Measurements from ENCODE around the gene FSHR.

FSHR gene

DNA sequence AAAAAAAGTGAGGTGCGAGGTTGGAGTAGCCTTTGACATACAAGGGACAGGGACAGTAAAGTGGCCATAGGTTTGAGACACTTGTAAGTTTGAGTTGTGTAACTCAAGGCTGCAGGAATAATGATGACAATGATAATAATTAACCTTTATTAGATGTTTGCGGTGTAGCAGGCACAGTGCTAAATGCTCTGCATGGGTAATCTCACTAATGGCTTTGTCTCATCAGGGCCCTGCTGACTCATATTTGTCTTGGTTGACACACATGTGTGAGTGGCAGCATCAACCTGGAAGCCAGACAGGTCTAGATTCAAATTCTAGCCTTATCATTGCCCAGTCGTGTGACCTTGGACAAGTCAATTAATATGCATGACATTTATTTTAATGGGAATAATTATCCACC lies 126.2 kb downstream of the FSHR start:
- no peak for FAIRE-seq

DNA sequence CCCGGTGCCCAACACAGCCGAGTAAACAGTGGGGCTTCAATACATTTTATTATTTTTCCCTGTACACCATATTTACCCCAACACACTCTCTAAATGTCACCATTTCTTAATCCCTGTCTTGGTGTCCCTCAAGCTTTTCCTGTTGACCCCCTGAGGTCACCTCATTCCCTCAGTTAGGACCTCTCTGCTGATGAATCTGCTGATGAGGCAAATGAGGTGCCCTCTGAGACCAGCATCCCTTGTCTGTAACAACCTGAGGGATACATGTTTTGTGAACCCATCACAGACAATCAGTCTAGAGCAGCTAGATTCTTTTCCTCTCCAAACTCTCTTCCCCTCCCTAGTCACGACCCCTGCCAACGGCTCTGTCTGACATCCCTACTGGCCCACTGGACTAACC lies 127.6 kb downstream of the FSHR start:
- FAIRE-seq, result no peak

DNA sequence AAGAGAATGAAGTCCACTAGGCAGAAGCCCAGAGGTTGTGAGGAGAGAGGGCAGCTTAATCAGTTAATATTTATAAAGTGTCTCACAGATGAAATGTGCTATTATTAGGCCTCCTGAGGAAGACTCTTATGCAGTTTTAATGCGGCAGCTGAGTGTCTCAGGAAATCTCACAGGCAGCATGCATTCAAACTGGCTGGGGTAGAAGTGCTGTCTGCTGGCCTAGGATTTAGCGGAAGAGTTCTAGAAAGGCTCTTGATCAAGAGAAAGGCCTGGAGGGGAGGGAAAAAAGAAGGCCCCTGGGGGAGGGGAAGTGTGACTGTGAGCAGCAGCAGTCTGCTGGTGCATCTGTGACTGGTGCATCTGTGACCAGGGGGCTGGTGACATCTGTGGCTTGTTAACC lies 133.0 kb downstream of the FSHR start:
- no peak for FAIRE-seq

DNA sequence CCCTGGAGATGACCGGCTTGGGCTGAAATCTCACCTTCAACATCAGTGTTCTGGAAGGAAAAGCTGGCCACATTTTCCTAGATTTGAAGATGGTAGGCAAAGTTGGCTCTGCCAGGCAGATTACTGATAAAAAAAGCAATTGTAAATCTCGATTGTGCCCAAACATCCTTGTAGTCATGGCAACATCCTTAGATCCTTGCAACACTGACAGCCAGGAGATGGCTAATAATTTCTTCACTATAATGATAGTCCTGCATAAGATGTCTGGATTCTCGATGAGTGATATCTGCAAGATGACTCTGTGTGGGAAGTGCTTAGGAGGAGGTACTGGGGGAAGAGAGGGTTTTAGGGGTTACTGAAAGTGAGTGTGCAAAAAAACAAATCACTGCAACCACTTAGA lies 149.1 kb downstream of the FSHR start:
- FAIRE-seq, result no peak

DNA sequence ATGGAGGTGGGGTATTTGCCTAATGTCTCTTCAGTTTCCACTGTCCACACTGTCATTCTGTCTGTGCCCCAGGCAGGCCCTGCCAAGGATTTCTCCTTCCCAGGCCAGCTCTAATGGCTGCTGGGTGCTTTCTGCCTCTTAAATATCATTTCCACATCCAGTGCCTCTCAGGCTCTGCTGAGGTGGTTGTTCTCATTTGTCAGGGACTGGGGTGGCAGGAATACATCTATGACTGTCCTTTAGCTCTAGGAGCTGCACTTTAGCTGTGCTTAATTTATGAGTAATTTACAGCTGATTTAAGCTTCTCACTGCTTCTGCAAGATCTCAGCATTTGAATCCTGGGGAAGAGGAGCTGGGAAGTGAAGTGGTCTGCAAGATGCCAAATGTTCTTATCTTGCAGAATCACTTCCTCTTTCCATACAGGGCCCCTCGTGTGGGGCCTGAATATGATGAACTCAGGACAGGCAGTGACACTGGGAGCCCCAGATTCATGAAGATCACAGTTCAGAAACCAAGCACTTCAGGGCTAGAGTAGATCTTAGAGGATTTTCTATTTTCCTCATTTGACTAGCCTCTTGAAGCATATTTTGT lies 150.2 kb downstream of the FSHR start:
- no peak for FAIRE-seq

DNA sequence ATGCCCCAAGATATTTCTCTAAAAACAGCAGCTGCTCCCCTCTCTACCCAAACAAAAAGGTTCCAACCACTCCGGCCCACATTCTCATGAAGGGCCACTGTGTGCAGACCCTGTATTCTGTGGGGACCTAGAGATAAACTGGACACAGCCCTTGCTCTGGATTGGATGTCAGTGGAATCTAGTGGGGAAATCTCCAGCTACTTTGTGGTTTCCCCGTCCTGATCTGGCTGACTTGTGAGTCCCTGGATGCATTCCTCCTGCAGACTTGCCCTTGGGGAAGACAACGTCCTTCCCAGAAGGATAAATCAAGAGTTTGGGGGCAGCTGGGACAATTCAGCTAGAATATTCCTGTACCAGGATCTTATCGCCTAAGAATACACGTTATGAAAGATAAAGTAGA lies 151.1 kb downstream of the FSHR start:
- no peak for FAIRE-seq

DNA sequence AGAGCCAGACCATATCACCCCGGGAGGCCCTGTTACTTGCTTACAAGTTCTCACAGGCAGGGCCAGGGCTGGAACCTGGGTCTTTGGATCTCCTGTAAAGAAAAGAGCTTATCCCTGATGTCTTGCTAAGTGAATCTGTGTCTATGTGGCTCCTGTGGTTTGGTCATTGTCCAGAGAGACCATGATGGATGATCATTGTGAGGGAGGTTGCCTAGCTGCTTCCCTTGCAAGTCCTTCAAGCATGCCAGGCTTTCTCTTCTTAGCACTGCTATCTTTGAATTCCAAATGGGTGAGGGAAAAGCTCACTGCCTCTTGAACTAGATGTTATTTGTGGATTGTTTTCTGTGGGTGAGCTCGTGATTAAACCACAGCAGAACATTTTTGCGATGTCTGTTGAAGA lies 151.6 kb downstream of the FSHR start:
- no peak for FAIRE-seq

DNA sequence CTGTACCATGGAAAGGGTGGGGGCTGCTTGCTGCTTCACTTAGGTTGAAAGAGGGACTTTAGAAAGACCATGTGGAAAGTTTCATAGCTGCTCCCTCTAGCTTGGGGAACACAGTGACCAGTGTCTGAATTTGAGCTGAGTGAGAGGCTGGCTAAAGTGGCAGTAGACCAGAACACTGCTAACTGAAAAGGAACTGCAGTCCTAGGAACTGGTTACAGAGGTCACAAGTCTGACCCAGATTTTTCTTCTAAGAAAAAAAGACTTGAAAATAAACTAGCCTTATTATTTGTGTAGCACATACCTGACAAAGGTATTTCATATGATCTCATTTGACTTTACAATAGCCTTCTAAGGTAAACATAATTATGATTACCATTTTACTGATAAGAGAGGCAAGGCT lies 153.6 kb downstream of the FSHR start:
- FAIRE-seq, result no peak

DNA sequence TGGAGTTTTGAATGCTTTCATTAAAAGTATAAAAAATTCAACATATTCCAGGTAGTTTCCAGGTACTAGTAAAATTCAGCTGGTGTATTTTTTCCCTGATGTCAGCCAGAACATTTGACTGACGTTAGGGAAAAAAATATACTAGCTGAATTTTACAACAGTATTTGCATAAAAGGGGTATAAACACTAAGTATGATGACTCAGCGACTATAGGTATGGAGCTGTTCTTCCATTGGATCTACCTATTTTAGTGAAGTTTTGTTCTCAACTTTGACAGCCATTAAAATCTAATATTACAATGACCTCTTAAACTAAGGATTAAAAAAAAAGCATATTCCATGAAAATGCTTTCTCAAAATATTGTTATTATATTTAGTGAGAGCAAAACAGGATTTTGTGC lies 155.9 kb downstream of the FSHR start:
- no peak for FAIRE-seq

DNA sequence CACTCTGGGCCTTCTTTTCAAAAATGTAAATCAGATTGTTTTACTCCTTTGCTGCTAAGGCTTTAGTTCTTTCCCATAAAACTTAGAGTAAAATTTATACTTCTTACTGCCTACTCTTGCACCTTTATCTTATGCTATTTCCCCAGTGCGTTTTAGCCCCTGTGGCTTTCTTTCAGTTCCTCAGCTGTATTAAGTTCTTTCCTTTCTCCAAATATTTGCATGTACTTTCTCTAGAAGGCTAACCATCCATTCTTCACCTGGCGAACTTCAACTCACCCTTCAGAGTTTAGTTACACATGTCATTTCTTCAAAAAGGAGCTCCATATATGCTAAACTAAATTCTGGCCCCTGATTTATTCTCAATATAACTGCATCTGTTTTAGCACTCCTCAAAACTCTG lies 160.7 kb downstream of the FSHR start:
- FAIRE-seq, result no peak

DNA sequence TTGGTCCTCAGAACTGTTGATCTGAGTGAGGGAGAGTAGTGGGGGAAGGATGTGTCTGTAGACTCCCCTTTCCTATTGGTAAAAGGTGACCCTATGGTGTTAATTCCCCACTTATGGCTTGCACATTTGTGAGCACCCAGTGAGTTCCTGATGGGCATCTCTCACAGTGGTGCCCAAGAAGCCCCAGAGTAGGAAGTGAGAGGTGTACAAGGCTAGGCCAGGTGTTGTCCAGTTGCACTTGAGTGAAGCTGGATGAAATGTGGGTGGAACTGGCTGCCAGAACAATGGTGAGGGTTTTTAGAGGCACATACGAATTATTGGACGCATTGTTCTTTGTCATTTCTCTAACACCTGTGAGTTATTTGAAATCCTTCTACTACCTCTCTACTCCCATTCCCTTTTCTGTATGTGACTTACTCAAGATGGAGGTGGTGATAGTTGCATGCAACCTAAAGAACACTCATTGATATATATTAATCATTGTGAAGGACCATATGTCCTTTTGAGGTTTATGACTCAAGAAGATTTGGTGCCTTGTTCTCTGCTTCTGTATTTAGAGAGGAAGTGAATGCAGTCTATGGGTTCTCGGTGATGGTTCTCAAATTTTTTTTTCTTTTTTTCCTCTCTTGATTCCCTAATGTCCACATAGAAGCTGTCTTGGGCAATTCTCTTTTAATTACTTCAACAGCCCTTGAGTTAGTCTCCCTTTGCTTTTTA lies 162.7 kb downstream of the FSHR start:
- no peak for FAIRE-seq

DNA sequence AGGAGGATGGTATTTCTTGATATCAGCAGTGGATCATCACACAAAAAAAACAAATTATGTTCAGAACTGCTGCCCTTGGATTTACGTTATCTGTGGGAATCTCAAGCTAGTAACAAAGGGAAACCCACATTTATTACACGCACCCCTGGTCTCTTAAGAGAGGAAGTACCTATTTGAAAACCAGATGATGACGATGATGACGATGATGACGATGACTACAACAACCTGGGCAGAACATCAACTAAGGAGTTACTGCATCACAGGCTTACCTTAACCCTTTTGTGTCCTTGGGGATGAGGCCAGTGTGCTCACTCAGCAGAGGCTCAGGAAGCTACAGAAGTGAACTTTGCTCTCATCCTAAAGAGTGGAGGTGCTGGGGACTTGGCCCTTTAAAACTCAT lies 169.4 kb downstream of the FSHR start:
- no peak for FAIRE-seq

DNA sequence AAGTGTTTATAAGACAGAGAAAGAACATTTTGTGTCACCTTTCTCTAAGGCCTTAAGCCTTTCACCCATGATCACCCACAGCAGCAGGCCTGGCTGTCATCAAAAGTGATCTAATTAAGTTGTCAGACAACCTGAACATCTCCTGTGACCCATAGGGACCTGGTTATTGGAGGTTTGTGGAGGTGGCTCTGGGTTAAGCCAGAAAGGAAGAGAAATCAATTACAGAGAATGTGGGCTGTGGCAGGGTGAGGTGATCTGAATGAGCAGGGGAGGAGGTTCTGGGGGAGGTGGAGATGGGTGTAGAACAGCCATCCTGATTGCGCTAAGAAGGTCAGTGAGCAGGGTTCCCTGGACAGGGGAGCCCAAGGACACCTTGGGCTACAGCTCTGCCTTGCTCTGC lies 170.8 kb downstream of the FSHR start:
- FAIRE-seq, result no peak

DNA sequence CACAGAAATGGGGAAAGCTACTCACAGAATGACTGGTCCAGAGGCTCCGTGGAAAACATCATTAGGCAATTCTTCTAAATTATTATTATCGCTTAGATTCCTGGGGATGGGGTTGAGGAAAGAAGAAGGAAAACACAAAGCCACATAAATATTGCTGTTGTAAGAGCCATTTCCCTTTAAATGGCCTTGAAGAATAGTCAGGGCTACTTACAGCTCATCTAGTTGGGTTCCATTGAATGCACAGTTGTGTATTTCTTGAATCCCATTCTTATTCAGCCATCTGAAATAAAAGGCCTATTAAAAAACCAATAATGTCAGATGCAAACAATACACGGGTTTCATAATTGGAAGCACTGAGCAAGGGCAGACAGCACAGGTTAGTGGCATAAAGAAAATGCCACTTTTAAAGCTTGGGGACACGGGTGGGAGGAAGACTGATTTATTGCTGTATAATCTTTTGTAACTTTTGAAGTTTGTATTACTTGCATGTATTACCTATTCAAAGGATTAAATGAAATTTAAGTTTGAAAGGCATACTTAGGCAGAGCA lies 171.4 kb downstream of the FSHR start:
- FAIRE-seq, result no peak

DNA sequence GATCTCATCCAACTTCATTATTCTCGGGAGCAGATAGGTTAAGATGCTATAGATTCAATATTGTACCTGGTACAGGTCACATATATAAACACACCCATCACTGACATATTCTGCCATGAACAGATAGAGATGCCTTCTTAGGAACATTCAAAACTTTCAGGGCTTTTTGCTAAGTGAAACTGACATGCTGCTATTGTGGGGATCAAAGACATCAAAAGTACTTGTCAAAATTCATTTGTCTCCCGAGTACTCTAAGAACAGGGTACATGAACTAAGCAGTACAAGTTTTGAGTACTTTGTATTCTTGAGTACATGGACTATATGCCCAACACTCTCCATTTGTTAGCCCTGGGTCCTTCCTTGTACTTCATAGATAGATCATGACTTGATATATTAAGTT lies 173.5 kb downstream of the FSHR start:
- no peak for FAIRE-seq

DNA sequence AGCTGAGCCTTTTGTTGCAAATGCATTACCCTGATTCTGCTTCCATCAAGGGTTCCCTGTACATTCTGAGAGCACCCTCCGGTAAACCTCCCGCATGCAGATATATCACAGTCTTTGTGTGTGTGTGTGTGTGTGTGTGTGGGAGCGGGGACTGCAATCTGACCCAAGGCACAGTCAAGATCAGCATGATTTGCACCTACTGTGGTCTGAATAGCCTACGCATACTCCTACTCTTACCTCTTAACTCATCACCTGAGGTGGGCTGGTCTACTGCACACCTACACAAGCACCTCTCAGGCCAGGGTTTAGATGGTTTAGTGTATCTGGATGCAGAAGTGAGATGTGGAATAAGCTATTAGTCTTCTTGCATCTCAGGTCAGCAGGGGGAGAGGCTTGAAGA lies 174.6 kb downstream of the FSHR start:
- no peak for FAIRE-seq

DNA sequence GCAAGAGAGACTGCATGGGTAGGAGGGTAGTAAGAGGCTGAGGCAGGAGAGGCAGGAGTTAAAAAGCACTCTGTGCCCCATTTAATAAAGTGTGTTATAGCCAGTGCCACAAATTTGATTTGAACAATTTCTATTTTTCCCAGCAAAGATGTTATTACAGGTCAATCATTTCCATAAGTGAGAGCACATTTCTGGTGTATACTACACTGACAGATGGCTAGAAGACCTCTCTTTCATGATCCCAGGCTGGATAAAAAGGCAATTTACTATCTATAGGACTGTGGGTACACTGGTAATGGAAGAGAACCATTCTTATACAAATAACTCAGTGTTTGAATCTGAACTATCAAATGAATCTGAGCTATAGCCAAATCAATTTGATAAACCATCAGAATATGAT lies 176.2 kb downstream of the FSHR start:
- no peak for FAIRE-seq

DNA sequence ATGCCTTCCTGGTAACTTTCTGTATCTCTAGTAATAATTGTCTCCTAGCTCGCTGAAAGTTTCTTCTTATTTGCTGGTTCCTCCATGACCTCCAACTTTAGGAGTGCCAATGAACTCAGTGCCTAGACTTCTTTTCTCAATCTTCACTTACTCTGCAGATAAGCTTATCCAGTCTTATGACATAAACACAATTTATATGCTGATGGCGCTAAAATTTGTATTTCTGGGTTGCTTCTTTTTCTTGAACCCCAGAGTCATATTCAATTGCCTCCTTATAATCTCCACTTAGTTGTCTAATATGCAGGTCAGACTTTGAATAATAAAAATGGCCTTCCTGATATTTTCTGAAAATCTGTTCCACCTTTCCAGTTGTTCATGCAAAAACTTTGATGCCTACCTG lies 182.5 kb downstream of the FSHR start:
- no peak for FAIRE-seq

DNA sequence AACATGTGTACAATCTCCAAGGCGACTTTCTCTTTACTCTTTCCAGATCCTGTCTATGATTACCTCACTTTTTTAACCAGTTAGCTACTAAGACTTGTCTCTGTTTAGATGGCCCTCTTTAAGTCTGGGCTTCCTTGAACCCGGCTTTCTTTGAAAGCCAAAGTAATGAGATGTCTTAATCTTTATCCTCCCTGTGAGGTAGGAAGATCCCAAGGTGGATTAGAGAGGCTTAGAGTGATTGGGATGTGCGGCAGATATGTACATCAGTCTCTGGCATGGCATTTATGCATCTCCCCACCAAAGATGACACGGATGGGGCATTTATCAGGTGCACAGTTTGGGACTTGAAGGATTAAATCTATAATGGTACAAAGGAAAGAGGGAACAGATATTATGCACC lies 186.3 kb downstream of the FSHR start:
- FAIRE-seq, result no peak

DNA sequence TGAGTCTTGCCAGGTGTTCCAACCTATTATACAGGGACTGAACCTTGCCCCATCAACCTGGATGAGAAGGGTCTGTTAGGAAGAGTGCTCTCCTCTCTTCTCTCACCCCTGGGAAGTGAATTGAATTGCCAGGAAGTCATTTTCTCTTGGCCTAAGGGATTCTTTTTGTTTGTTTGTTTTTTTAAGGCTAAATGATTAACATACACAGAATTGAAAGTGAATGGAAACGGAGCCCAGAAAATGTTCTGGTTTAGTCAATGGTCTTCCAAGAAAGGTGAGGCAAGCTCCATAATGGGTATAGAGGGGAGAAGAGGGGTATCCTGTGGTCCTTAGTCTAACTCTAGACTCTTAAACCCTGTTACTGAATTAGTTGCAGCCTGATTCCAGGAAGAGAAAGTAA lies 189.1 kb downstream of the FSHR start:
- no peak for FAIRE-seq

DNA sequence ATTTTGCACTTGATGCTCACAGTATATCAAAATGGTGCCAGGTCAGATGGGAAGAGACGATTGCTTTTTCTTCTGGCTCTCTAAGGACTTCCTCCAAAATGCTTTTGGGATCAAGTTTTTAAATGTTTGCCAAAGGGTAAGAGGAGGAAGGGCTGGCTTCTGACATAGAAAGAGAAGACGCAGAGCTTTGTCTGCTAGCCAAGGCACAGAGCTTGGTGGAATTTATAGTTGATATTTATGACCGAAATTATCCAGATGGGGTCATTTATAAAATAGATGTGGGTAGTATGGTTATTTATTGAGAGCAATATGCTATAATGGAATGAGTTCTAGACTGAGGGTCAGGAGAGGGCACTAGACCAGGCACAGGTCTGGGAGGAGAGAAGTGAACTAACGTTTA lies 193.3 kb downstream of the FSHR start:
- FAIRE-seq, result no peak

DNA sequence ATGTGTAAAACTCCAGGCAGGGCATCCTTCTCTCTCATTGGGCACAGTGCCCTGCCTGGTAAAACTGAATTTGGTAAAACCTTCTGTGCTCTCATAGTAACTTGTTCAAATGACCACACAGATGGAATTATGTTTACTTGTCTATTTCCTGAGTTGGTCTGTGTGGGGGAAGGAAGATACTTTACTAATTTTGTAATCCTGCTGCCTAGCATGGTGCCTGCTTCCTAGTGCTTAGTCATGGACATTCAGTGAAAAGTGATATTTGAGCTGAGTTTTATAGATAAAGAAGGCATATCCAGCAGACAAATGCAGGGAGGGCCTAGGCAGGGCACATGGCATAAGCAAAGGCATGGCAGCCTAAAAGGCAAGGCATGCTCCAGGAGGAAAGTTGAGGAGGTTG lies 199.4 kb downstream of the FSHR start:
- FAIRE-seq, result no peak

DNA sequence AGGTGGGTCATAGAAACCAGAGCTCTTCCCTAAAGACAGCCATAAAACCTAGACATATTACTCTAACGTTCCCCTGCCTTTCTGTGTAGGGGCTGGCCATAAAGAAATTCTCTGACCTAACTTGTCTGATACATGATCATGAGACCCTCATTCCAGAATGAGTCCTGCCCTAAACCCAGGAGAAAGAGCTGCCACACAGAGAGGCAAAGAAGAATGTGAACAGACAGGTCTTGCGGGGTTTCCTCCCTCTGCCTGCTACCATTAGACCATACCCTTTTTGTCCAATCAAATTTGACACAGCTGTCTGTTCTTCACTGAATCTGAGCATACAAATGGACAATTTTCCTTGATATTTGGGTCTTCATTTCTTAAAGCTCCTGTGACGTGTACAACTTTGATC lies 200.0 kb downstream of the FSHR start:
- no peak for FAIRE-seq

DNA sequence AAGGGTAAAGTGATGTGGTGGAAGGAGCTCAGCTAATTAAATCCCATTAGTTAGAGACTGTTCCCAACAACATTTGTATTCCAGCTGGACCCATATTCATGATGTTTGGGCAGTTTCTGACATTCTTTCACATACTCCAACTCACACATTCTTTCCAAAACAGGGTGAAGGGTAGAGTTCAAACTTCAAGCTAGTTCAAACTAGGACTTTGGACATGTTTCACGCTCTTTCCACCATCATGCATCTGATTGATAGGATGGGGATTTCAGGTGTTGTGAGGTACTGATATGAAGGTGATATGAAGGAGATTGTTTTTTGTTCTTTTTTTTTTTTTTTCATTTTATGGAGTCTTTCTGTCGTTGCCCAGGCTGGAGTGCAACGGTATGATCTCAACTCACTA lies 201.7 kb downstream of the FSHR start:
- FAIRE-seq, result no peak

DNA sequence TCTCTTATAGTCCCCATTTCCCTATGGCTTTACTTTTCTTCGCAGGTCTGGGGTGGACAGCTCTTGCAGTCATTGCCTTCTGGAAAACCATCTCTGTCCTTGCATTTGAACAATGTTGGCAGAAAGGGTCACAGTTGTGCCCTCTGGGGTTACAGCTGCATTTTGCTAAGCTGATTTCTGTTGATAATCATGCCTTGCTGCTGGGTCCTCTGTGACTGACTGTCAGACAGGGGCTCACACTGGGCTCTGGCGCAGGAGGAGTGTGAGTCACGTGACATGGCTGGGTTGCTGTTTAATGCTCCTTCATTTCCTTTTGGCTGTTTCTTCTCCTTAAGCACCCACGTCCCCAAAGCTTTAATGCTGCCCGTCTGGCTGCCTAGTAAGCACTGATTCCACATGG lies 202.2 kb downstream of the FSHR start:
- FAIRE-seq, result no peak

Data from A204.1 (cell line).